Body of pancreas (tissue), 4 donors: Measurements from ENCODE around the gene CEP192. TPM values are rescaled to one million over a fixed set of nuclear protein-coding genes. Genes with fewer than 3 reads are reported as not detected.

Experiments used
- ATAC-seq: fragments of 150-250 bp; one replicate; pipeline ENCODE4 v1.9.1; 2016
- DNase-seq, 4 donors: peaks; one replicate each; pipeline ENCODE4 v3.0.0-alpha.2; 2019
- H3K27ac ChIP-seq, 4 donors: fragments of 200-600 bp; sonication (generic); 1 replicate in 3 of 4; 2 replicates in 1 of 4; pipeline versions ENCODE4 v1.5.1 to v1.6.1; 2016 to 2019; ENCODE audit warnings: mild to moderate bottlenecking in 1 of 4, mixed read lengths in 1 of 4, moderate library complexity in 1 of 4
- H3K27me3 ChIP-seq, 2 donors: fragments of 200-600 bp; sonication (generic); one replicate each; pipeline ENCODE4 v1.6.0; 2016; ENCODE audit warnings: mild to moderate bottlenecking in 1 of 2
- H3K36me3 ChIP-seq, 2 donors: fragments of 200-600 bp; sonication (generic); replicated peaks in 1 of 2; 2 replicates each; pipeline ENCODE4 v1.5.1; 2016; ENCODE audit warnings: low read depth in 2 of 2; ENCODE audit not compliant: insufficient read depth in 1 of 2
- H3K4me1 ChIP-seq: fragments of 200-600 bp; sonication (generic); one replicate; pipeline ENCODE4 v1.6.0; 2016
- H3K4me3 ChIP-seq, 2 donors: fragments of 200-600 bp; sonication (generic); 1 replicate in 1 of 2; 2 replicates in 1 of 2; pipeline ENCODE4 v1.5.1; 2016 to 2019
- H3K9me3 ChIP-seq, 3 donors: fragments of 200-600 bp; sonication (generic); 1 replicate in 2 of 3; 2 replicates in 1 of 3; pipeline ENCODE4 v1.5.1; 2016
- POLR2A ChIP-seq, 3 donors: fragments of 450-650 bp; IDR thresholded peaks; one replicate each; pipeline ENCODE4 v1.6.1; 2016; ENCODE audit warnings: antibody characterized with exemption in 3 of 3, mild to moderate bottlenecking in 2 of 3
- WGBS, 2 donors: methylation state at CpG; one replicate each; pipeline ENCODE4 v1.1.5; 2017; 5-methylcytosine and 5-hydroxymethylcytosine counted together
- intact Hi-C: fragments of 100-400 bp; cut with DNase I; formaldehyde crosslinking; loops from one replicate; pipeline ENCODE4 v1.15.1; 2023
- total RNA-seq, 2 donors: library from RNA; depleted of rRNA; stranded (reverse); fragments of >200 nt; gene quantifications; one replicate each; pipeline ENCODE4 v1.1.0, GENCODE V29; 2016
- TF ChIP-seq, protein P1 (sequence below), 7 experiments: fragments of 450-650 bp in 4 of 7; fragments of 200-600 bp in 3 of 7; sonication (generic) in 3 of 7; IDR thresholded peaks; one replicate each; pipeline ENCODE4 v1.5.1; 2016 to 2019; ENCODE audit warnings: antibody characterized with exemption in 7 of 7

CEP192 gene
- total RNA-seq, 2 donors from 2014 or later: 21.1 to 25.4 TPM

GRCh38 chr18:13161276-13161899 is 170.2 kb downstream of the CEP192 start:
- ATAC-seq (no peak), DNase-seq (no peak)
- Histone ChIP-seq H3K9me3 (no peaks in the 10 kb centered on the region), H3K27ac (no peak overlapping the region), H3K36me3 (no peaks in the 10 kb centered on the region), H3K4me3 (no peak overlapping the region), H3K27me3 (no peaks in the 10 kb centered on the region), H3K4me1 (no peaks in the 10 kb centered on the region)
- TF ChIP-seq POLR2A (IDR thresholded peaks at IDR 0.05): no peak
- TF ChIP-seq, protein P1, sequence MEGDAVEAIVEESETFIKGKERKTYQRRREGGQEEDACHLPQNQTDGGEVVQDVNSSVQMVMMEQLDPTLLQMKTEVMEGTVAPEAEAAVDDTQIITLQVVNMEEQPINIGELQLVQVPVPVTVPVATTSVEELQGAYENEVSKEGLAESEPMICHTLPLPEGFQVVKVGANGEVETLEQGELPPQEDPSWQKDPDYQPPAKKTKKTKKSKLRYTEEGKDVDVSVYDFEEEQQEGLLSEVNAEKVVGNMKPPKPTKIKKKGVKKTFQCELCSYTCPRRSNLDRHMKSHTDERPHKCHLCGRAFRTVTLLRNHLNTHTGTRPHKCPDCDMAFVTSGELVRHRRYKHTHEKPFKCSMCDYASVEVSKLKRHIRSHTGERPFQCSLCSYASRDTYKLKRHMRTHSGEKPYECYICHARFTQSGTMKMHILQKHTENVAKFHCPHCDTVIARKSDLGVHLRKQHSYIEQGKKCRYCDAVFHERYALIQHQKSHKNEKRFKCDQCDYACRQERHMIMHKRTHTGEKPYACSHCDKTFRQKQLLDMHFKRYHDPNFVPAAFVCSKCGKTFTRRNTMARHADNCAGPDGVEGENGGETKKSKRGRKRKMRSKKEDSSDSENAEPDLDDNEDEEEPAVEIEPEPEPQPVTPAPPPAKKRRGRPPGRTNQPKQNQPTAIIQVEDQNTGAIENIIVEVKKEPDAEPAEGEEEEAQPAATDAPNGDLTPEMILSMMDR (IDR thresholded peaks at IDR 0.05): no peak
- intact Hi-C loops: loop anchor here (10.0 kb wide), 1 partner anchor 427 kb away; no protein-coding TSS in a partner anchor
- WGBS, 2 donors: 74 to 79% methylated on average over 10 to 16 of the region's 16 CpGs

DNA sequence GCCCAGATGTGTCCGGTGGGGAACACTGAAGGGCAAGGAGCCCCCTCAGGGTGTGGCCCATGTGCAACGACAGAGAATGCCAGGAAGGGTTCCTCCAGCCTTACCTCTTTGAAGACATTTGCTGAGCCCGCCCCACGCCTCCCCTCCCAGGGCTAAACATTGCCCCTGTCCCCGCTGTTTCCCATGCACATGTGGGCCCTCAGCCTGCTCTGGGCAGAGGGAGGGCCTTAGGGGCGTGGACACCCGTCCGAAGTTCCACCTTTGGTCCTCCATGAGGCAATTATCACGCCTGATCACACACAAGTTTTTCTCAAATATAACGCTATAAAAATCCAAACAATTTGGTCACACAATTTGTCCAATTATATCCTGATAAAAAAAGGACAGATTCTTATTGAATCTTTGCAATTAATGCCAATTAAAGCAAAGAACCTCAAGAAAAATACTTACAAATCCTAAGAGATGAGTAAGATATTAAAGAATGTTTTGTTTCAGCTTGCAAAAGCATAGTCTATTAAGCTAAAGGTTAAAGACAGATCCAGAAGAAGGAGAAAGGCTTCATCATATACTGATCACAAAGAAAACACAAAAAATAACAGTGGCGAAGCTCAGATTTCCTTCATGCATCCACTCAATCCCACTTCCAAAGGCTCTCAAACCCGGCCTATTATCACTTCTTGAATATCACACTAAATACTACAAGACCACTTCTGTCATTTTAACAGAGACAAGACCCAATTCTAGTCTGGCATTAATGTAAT is 172.2 kb downstream of the CEP192 start:
- WGBS, 2 donors: 83 to 88% methylated on average over 12 of the region's 12 CpGs
- TF ChIP-seq, protein P1 (IDR thresholded peaks at IDR 0.05): no peak
- no peak for TF ChIP-seq POLR2A (IDR thresholded peaks at IDR 0.05)
- DNase-seq (no peak), ATAC-seq (no peak)
- no peak overlapping the region for H3K27ac ChIP-seq
- intact Hi-C loops: loop anchor here (10.0 kb wide), 1 partner anchor 429 kb away; no protein-coding TSS in a partner anchor
- no peaks in the 10 kb centered on the region for H3K9me3 ChIP-seq
- no peaks in the 10 kb centered on the region for H3K27me3 ChIP-seq
- H3K4me1 ChIP-seq: no peaks in the 10 kb centered on the region
- no peaks in the 10 kb centered on the region for H3K36me3 ChIP-seq
- H3K4me3 ChIP-seq: no peak overlapping the region

DNA sequence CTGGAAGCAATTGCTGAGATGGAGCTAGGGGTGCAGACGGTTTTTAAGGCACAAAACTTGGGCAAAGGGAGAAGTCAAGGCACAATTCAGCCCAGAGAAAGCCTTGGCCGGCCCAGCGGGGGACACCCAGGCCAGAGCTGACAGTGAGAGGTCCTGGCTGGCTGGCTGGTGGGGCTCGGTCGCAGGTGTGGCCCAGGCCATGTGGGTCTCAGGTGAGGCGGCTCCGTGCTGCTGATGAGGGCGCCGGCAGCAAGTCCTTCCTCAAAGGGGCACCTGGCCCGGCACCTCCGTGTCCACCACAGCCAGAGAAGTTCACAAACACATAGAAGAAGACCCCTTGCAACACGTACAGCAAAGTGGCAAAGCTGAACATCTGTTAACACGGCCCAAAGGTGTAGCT is 173.2 kb downstream of the CEP192 start:
- no peak overlapping the region for H3K4me3 ChIP-seq
- intact Hi-C loops: loop anchor here (10.0 kb wide), 1 partner anchor 430 kb away; no protein-coding TSS in a partner anchor
- H3K36me3 ChIP-seq: no peaks in the 10 kb centered on the region
- no peak for ATAC-seq
- H3K9me3 ChIP-seq: no peaks in the 10 kb centered on the region
- no peaks in the 10 kb centered on the region for H3K27me3 ChIP-seq
- TF ChIP-seq, protein P1 (IDR thresholded peaks at IDR 0.05): no peak
- no peak for TF ChIP-seq POLR2A (IDR thresholded peaks at IDR 0.05)
- H3K4me1 ChIP-seq: no peaks in the 10 kb centered on the region
- H3K27ac ChIP-seq: no peak overlapping the region
- DNase-seq: no peak
- 69 to 87% methylated on average over 3 to 13 of the region's 13 CpGs for WGBS, 2 donors

- H3K4me3 ChIP-seq: no peak overlapping the region
- ATAC-seq (no peak), DNase-seq (no peak)
- no peaks in the 10 kb centered on the region for H3K9me3 ChIP-seq
- TF ChIP-seq, protein P1 (IDR thresholded peaks at IDR 0.05): no peak
- intact Hi-C loops: loop anchor here (10.0 kb wide), 1 partner anchor 431 kb away; no protein-coding TSS in a partner anchor
- 87 to 89% methylated on average over 15 to 16 of the region's 16 CpGs for WGBS, 2 donors
- no peaks in the 10 kb centered on the region for H3K4me1 ChIP-seq
- no peak overlapping the region for H3K27ac ChIP-seq
- no peaks in the 10 kb centered on the region for H3K36me3 ChIP-seq
- H3K27me3 ChIP-seq: no peaks in the 10 kb centered on the region
Measured at GRCh38 chr18:13165636-13166423, 174.7 kb downstream of the CEP192 start.
